Thyroid gland (tissue), 4 donors: Measurements from ENCODE around the gene TAT. TPM values are rescaled to one million over a fixed set of nuclear protein-coding genes. Genes with fewer than 3 reads are reported as not detected.

ENCODE experiments used
- DNase-seq, 2 donors: peaks; one replicate each; pipeline ENCODE4 v3.0.0-alpha.2; 2019
- H3K27ac ChIP-seq, 3 donors: fragments of 200-600 bp; sonication (generic); 1 replicate in 2 of 3; 2 replicates in 1 of 3; pipeline ENCODE4 v1.5.1; 2016 to 2019; ENCODE audit warnings: mild to moderate bottlenecking in 1 of 3, moderate library complexity in 1 of 3
- H3K27me3 ChIP-seq: fragments of 200-600 bp; sonication (generic); one replicate; pipeline ENCODE4 v1.5.1; 2019
- H3K36me3 ChIP-seq, 2 donors: fragments of 200-600 bp; sonication (generic); one replicate each; pipeline ENCODE4 v1.5.1; 2016 to 2019
- H3K4me1 ChIP-seq, 2 donors: fragments of 200-600 bp; sonication (generic); one replicate each; pipeline ENCODE4 v1.5.1; 2017 to 2019
- H3K4me3 ChIP-seq, 3 donors: fragments of 200-600 bp; sonication (generic); replicated peaks in 1 of 3; 1 replicate in 2 of 3; 2 replicates in 1 of 3; pipeline ENCODE4 v1.5.1; 2016; ENCODE audit warnings: mild to moderate bottlenecking in 1 of 3
- H3K9me3 ChIP-seq: fragments of 200-600 bp; sonication (generic); one replicate; pipeline ENCODE4 v1.5.1; 2017
- CTCF ChIP-seq, 6 experiments: fragments of 200-600 bp in 3 of 6; fragments of 450-650 bp in 3 of 6; sonication (generic) in 3 of 6; IDR thresholded peaks; one replicate each; pipeline ENCODE4 v1.5.1; 2016 to 2019; ENCODE audit warnings: antibody characterized with exemption in 6 of 6, mild to moderate bottlenecking in 2 of 6, inconsistent platforms in 1 of 6, moderate library complexity in 1 of 6
- POLR2A ChIP-seq, 2 donors: fragments of 450-650 bp; IDR thresholded peaks; one replicate each; pipeline ENCODE4 v1.6.1; 2017; ENCODE audit warnings: antibody characterized with exemption in 2 of 2, mild to moderate bottlenecking in 2 of 2, moderate library complexity in 1 of 2
- WGBS, 2 donors: methylation state at CpG; one replicate each; pipeline ENCODE4 v1.1.5; 2017; 5-methylcytosine and 5-hydroxymethylcytosine counted together
- intact Hi-C: fragments of 100-400 bp; cut with DNase I; formaldehyde crosslinking; loops from one replicate; pipeline ENCODE4 v1.15.1; 2023
- total RNA-seq, 4 donors: library from RNA; depleted of rRNA; stranded (reverse); fragments of >200 nt; gene quantifications; one replicate each; pipeline ENCODE4 v1.2.3, GENCODE V29; 2016

TAT gene
- total RNA-seq, 4 donors from 2014 or later = not detected

- 81 to 90% methylated on average over 4 of the region's 4 CpGs for WGBS, 2 donors
- Histone ChIP-seq H3K36me3 (no peaks in the 10 kb centered on the region), H3K27ac (no peak overlapping the region), H3K27me3 (no peaks in the 10 kb centered on the region), H3K4me3 (no peak overlapping the region), H3K4me1 (no peaks in the 10 kb centered on the region), H3K9me3 (no peaks in the 10 kb centered on the region)
- no peak for DNase-seq
- TF ChIP-seq POLR2A (IDR thresholded peaks at IDR 0.05) = no peak
- TF ChIP-seq CTCF (IDR thresholded peaks at IDR 0.05) = no peak
- intact Hi-C loops = no loop called here
Measured at GRCh38 chr16:71528863-71529262, 48.0 kb downstream of the TAT start.

- TF ChIP-seq CTCF (IDR thresholded peaks at IDR 0.05) = no peak
- TF ChIP-seq POLR2A (IDR thresholded peaks at IDR 0.05) = no peak
- H3K4me1 ChIP-seq = no peaks in the 10 kb centered on the region
- WGBS, 2 donors = 94 to 96% methylated on average over 1 of the region's 1 CpG
- no peak overlapping the region for H3K4me3 ChIP-seq
- no peaks in the 10 kb centered on the region for H3K36me3 ChIP-seq
- DNase-seq = no peak
- H3K27me3 ChIP-seq = no peaks in the 10 kb centered on the region
- no peak overlapping the region for H3K27ac ChIP-seq
- intact Hi-C loops = no loop called here
- no peaks in the 10 kb centered on the region for H3K9me3 ChIP-seq
Measured at GRCh38 chr16:71528257-71528656, 48.6 kb downstream of the TAT start.

- Histone ChIP-seq H3K4me3 (no peak within 1 kb of the TSS), H3K27ac (no peak within 1 kb of the TSS), H3K36me3 (no peaks in the 10 kb centered on the region), H3K27me3 (no peaks in the 10 kb centered on the region), H3K9me3 (no peaks in the 10 kb centered on the region), H3K4me1 (no peaks in the 10 kb centered on the region)
- WGBS, 2 donors = 48 to 53% methylated on average over 9 of the region's 9 CpGs
- TF ChIP-seq POLR2A (IDR thresholded peaks at IDR 0.05) = no peak
- TF ChIP-seq CTCF (IDR thresholded peaks at IDR 0.05) = no peak
- intact Hi-C loops = no loop called here
- no peak for DNase-seq
Measured at GRCh38 chr16:71526111-71526631, 50.7 kb downstream of the TAT start, which contains the start of gene CHST4. TSS of gene CHST4 (plus strand) at chr16:71526426. CDS start at chr16:71536678, 10,252 bp downstream.

GRCh38 chr16:71524566-71525553, 52.0 kb downstream of the TAT start:
- H3K9me3 ChIP-seq = no peaks in the 10 kb centered on the region
- H3K27ac ChIP-seq = no peak overlapping the region
- DNase-seq = no peak
- H3K27me3 ChIP-seq = no peaks in the 10 kb centered on the region
- intact Hi-C loops = no loop called here
- H3K36me3 ChIP-seq = no peaks in the 10 kb centered on the region
- no peaks in the 10 kb centered on the region for H3K4me1 ChIP-seq
- no peak overlapping the region for H3K4me3 ChIP-seq
- WGBS, 2 donors = 67 to 73% methylated on average over 16 of the region's 16 CpGs
- TF ChIP-seq POLR2A (IDR thresholded peaks at IDR 0.05) = no peak
- no peak for TF ChIP-seq CTCF (IDR thresholded peaks at IDR 0.05)

GRCh38 chr16:71520550-71520949, 56.3 kb downstream of the TAT start:
- Histone ChIP-seq H3K4me1 (no peaks in the 10 kb centered on the region), H3K36me3 (no peaks in the 10 kb centered on the region), H3K9me3 (no peaks in the 10 kb centered on the region), H3K27ac (no peak overlapping the region), H3K4me3 (no peak overlapping the region), H3K27me3 (no peaks in the 10 kb centered on the region)
- intact Hi-C loops = no loop called here
- WGBS, 2 donors = 76 to 89% methylated on average over 3 of the region's 3 CpGs
- no peak for DNase-seq
- TF ChIP-seq CTCF (IDR thresholded peaks at IDR 0.05) (no peak), POLR2A (IDR thresholded peaks at IDR 0.05) (no peak)
